GM21515 (cell line): ENCODE measurements around the gene AHSA1.

Experiments used
- ATAC-seq: cut with Tn5 transposase; IDR thresholded peaks from one replicate; pipeline ENCODE4 v1.9.1; 2021; ENCODE audit not compliant: unreplicated experiment

The AHSA1 gene

DNA sequence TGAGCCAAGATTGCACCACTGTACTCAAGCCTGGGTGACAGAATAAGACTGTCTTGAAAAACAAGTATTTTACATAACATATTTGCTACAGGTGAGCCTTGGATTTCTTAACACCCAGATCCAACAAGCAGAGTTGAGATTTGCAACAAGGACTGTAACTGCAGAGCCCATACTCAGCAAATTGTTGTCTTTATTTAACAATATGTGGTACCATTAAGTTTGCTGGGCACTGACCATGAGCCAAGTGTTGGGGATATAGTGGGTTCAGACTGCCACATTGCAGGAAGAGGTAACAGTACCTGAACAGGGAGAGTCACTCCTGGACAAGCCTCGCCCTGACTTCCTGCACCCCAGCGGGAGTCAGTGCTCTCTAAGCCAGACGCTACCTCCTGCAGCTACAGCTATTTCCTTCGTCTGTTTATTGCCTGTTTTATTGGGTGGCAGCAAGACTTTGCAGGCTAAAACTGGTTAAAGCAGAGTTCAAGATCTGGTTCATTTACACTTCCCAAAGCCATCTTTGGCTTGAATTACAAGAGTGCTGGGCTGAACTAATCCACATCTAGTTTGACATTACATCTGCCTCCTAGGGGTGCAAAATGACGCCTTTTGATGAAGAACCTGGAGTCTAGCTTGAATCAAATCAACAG lies 12.5 kb downstream of the AHSA1 start:
- ATAC-seq, result no peak

DNA sequence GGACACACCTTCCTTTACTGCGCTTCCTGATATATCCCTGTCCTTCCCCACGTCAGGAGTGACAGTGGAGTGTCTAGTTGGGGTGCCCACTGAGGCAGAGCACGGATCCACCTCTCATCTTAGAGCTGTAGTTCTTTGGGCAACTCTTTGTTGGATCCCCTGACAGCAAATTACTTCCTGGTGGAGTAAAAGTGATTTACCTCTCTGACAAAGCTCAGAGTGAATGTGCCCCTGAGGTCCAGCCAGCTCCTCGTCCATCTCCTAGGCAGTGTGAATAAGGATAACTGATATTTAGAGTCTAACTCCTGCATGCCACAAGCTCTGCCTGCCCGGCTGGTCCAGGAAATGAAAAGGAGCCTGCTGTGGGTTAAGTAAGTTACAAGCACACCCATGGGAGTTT lies 16.0 kb downstream of the AHSA1 start:
- ATAC-seq, result no peak

DNA sequence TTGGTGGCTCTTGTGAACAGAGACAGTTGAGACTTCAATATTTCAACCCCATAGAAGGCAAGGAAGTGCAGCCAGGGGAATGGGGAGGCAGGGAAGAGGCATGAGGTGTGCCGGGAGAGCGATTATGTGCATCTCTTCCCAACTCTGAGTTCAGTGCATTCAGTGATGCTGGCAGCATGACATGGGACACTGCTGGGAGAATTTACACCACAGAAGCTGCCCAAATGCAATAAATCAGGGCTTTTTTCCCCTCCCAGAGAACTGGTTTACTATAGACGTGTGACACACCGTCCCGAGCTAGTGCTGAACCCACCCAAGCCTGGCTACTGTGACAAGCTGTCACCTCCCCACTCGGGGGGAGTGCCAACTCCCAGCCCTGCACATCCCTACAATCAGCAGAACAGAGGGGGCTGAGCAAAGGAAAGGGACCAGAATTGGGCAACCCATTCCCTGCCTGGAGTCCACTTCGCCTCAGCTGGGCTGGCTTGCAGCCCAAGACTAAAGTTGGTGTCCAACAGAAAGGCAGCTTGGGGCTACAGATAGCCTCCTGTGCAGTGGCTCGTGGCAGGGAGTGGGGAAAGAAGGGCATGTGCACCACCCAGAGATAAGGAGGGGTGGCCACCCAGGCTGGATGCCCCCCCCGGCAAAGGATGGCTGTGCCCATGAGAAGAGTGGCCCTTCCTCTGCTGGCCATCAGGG lies 16.7 kb downstream of the AHSA1 start:
- ATAC-seq, result no peak

DNA sequence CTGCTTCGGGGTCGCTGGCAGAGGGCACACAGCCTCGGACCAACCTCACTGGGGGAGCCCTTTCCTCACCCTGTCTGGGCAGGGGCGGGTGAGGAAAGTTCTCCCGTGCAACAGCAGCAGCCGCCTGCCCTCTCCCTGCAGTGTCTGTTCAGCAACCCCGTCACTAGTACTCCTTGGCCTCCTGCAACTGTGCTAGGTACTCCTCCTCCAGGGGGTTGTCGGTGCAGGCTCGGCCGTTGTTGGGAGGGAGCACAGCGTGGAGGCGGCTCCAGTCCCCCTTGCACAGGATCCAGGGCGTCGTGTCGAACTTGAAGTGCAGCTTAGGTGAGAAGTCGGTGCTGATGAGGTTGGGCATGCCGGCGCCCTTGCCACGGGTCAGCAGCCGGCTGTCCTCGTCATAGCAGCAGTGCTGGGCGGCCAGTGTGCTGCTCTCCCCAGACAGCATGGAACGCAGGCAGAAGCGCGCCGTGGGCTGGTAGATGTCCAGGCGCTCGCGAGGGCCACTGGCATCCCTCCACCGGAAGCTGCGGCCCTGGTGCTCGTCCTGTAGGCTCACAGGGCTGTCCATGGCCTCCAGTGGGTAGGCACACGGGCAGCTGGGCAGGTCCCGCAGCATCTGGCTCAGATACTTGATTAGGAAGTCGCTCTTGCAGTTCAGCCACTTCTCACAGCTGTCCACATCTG lies 17.7 kb downstream of the AHSA1 start:
- ATAC-seq, result no peak

DNA sequence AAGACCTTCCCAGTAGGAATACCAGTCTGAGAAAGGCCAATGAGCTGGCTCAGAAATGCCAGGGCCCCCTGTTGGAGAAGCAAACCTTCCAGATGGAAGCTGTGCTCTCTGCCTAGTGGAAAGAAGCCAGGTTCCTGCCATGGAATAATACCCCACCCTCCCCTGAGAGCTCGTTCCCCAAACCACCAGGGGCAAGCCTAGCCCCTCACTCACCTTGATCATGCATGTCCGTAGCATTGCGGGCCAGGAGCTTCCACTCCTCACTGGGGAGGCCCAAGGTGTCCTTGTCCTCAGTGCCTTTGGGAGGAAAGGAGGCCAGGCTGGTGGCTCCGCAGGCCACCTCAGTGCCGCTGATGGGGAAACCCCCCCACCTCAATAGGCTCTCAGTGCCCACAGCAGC lies 20.1 kb downstream of the AHSA1 start:
- ATAC-seq, result no peak

DNA sequence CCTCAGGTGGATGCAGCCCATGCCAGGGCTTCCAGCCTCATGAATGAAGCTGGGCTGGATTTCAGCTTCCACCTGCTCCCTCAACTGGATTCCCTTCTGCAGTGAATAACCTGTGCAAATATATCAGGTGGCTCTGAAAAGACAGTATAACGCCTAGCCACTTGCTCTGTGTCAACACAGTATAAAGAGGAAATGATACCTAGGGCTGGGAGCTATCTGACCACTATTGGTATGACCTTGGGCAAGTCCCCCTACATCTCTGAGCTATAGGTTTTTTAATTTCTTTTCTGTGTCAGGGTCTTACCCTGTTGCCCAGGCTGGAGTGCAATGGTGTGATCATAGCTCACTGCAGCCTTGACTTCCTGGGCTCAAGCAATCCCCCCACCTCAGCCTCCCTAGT lies 20.9 kb downstream of the AHSA1 start:
- peak; percentile 94 for ATAC-seq

DNA sequence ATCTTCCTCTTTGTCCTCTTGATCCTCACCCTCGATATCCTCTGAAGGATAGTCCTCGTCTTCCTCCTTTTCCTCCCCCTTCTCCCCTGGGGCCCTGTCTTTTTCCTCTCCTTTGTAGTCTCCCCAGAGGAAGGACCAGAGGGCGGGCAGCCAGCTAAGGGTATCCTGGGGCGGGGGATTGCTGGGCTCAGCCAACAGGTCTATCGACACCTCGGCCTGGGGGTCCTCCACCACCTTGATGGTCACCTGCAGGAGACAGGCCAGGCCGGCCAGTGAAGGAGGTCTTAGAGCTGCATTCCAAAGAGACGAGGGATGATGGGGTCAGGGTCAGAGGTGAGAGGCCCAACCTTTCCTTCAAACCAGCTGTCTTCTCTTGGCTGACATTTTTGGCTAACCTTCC lies 24.5 kb downstream of the AHSA1 start:
- no peak for ATAC-seq

DNA sequence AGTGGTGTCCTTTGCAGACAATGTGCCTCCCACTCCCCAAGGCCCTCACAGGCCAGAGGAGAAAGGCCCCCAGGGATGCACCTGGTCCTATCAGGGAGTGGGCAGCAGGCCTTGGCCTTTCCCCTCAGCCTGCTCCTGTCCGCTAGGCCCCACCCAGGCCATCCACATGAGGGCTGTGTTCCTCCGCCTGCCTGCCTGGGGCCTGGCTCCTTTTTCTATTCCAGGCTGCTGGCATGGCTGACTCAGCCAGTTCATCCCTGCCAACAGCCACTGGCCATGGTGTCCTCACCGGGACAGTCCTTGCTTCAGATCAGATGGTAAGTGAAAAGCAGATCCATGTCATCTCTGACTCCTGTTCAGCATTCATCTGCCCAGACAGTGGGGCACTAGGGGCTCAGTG lies 27.4 kb downstream of the AHSA1 start:
- no peak for ATAC-seq

DNA sequence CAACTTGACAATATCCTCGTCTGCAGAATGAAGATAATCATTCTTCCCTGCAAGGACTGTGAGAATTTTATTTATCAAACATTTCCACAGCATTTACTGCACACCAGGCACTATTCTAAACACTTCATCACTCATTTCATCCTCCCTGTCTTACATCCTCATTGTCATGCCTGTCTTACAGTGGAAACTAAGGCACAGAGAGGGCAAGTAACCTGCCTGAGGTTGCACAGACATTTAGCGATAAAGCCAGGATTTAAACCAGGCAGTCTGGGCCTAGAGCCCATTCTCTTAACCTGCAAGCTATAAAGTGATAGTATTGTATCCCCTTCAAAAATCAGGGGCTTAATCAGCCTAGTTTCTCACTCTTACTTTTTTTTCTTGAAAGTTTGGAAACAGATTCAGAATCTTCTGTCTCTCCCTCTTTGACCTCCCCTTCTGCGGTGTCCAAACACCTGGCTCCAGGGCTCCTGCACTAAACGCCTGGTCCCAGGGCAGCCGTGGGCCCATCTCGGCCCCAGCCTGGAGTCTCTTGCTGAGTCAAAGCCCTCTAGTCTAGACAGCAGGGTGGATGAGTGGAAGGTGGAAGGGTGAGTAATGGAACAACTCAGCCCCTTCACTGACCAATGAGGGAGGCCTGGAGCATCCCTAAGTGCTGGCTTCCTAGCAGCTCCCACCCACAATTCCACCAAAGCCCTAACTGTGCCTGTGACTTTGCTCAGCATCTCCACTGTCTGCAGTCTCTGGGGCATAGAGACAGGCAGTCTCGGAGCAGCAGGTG lies 28.2 kb downstream of the AHSA1 start:
- ATAC-seq, result no peak

DNA sequence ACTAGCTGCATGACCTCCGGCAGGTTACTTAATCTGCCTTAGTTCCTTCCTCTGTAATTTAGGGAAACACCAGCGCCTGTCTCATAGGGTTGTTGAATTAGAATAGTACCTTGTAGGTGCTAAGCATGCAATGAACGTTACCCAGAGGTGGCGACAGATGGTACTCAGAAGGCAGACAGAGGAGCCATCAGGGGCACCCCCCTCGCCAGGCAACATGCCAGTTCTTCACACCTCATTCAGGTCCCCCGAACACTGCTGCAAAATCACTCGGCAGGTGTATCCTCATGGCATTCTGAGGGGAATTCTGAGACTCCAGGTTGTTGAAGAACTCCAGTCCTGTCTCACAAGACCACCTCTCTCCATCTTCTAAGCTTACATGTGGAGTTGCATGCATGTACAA lies 30.7 kb downstream of the AHSA1 start:
- ATAC-seq, result no peak

DNA sequence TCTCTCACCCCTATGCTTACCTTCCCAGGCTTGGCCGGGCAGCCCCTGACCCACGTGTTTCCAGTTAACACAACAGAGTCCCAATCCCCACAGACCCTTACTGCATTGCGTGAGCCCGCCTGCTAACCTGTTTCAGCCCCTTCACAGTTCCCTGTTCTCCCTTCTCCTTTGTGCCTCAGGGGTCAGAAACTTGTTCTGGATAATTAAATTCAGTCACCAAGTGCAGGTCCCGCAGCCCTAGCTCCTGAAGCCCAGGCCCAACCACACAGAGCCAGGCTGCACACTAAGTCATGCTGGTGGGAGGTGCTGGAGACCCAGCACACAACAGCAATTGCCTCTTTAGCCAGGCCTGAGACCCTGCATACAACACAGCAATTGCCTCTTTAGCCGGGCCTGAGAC lies 31.1 kb downstream of the AHSA1 start:
- no peak for ATAC-seq

DNA sequence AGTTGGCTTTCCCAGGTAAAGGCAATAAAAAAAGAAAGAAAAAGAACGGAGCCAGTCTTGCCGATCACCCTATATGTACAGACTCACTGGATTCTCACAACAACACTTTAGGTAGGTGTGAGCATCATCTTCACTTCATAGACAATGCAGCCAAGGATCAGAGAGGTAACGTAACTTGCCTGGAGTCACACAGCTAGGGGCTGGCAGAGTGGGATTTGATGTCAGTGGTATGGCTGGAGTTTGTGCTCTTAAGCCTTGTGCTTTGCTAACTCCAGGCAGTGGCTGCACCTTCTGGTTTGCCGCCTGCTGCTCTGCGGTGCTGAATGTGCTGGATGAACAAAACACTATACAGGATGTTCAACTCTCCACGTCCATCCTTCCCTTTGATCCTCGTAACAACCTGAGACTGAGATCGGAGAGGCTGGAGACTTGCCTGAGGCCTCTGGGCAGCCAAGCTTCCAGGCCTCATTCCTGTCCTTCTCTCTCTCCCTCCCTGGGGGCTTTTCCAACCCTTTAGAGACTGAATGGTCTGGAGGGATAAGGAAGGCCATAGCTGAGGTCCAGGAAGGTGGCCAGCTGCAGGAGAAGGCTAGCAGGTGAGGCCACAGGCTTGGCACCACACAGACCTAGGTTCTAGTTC lies 32.6 kb downstream of the AHSA1 start:
- ATAC-seq, result no peak

DNA sequence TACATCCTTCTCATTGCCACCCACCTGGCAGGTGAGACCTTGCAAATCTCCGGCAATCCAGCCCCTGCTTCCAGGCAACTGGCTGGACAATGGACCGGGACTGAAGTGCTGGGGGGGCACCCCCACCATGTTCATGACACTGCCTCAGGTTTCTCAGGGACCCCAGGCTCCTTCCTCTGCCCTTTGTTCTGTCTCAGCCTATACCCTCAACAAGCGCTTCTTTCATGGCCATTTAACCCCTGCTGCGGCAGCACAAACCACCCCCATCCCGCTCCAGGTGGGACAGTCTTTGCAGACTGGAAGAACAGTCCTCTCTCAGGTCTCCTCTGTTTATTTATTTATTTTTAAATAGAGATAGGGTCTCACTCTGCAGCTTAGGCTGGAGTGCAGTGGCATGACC lies 33.2 kb downstream of the AHSA1 start:
- ATAC-seq, result no peak

DNA sequence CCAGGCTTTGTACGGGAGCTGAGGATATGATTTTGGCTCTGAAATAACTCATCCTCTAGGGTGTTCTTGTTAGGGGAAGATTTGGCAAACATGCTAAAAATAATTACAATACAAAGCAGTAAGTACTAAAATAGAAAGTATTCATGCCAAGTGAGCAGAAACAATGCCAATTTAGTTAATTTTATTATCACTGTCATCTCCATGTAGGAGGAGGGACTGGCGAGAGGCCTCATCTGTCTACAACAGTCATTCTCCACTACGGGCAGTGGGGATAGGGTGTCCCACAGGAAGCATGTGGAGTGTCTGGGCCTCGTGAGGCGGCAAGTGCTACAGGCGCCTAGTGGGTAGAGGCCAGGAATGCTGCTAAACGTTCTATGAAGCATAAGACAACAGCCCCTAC lies 37.4 kb downstream of the AHSA1 start:
- no peak for ATAC-seq

DNA sequence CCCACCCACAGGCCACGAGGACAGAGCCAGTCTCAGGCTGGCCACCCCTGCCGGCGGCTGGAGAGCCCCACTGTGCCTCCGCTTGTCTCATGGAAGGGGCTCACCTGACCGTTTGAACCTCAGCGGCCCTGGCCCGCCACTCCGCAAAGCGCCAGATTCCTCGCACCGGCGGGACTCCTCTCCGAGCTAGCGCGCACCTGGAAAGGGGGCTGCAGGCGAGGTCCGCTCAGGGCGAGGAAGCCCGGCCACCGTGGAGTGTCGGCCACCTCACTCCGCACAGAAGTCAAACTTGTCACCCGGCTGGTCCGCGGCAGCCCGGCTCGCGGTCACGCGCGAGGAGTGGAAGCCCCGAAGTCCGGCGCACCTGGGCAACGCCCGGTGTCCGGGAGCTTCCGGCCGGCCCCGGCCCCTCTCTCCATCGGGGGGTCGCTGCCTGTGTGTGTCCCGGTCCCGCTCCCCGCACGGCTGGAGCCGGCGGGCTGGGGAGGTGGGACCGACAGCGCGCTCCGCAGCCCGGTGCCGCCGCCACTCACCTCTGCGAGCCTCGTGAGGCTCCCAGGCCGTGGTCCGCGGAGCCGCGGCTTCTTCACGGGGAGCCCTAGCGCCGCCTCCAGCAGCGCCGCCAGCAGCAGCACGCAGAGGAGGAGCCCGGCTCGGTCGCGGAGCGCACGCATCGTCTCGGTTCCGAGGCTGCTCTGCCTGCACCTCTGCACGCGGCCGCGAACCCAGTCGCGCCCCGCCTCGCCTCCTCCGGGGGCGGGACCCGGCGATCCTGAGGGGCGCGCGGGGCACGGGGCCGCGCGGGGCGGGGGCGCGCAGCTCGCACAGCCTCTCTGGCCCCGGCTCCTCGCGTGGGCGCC lies 40.5 kb downstream of the AHSA1 start, which contains the start of gene ISM2:
ISM2 (minus strand) TSS at position 697 of the 860 bp plus-strand sequence; CDS start at position 674, 23 bp downstream.
- peak; percentile 66 for ATAC-seq

DNA sequence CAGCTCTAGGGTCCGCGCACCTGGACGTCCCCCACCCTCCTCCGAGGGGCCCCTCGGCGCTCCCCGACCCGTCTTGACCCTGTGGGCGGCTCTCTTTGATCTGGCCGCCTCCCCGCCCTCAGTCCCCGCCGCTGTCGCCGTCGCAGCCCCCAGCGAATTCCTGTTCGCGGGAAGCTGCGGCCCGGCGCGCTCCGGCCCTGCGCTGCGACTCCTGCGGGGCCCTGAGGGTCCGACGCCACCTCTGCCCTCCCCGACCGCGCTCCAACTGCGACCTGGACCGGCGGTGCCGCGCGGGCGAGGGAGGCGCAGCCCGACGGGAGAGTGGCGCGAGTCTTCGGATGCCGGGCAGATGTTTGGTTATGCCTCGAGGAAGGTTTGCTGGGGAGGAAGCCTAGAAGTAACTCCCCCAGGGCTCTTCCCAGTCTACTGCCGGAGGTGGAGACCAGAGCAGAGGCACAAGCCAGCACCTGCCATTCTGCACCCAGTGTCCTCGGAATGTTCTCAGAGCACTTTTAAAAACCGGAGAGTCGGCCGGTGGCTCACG lies 41.2 kb downstream of the AHSA1 start:
- peak; percentile 30 for ATAC-seq

DNA sequence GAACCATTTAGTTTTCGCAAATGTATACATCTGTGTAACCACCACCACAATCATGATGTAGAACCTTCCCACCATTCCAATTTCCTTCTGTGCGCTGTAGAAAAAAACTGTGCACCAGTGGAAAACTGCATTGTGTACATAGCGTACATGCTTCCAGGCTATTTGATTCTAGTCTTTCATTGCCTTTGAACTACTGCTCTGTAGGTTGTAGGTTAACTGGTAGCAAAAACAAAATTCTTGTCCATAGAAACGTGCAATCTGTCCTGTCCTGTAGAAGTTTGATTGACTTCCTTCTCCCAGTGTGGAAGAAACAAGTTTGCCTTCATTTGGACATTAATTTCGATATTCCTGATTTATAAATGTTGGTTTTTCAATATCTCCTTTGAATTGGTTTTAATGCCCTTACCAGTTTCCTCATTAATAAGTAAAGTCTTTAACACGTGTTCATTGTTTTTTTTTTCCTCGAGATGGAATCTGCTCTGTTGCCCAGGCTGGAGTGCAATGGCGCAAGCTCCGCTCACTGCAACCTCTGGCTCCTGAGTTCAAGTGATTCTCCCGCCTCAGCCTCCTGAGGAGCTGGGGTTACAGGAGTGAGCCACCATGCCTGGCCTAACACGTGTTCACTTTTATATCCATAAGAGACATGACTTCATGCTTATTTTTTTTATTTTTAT lies 44.4 kb downstream of the AHSA1 start:
- no peak for ATAC-seq

DNA sequence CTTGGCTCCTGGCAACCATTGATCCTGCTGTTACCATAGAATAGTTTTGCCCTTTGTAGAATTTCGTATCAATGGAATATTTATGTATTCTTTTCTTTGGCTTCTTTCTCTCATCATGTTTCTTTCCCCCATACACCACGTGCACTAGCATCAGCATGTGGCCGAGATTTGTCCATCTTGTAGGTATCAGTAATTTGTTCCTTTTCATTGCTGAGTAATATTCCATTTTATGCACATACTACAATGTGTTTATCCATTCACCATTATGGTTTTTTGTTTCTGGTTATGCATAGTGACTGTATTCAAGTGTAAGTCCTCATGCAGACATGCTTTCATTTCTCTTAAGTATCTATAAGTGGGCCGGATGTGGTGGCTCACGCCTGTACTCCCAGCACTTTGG lies 45.2 kb downstream of the AHSA1 start:
- no peak for ATAC-seq

DNA sequence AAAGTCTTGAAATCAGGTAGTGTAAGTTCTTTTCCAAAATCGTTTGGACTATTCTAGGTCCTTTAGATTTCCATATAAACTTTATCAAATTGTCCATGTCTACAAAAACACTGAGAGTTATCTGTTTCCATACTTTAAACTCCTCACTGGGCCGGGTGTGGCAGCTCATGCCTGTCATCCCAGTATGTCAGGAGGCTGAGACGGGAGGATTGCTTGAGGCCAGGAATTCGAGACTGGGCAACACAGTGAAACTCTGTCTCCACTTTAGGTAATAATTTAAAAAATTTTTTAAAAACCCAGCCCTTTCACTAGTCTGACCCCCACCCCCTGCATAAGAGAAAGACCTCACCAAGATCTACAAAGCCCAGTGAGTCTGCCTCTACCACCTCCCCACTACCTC lies 47.1 kb downstream of the AHSA1 start:
- no peak for ATAC-seq
